ENCODE data around the gene NADSYN1.

- no peak for TF ChIP-seq CTCF (IDR thresholded peaks at IDR 0.05)
- no peak for TF ChIP-seq POLR2A (IDR thresholded peaks at IDR 0.05)
- no peak for TF ChIP-seq POLR2AphosphoS5 (IDR thresholded peaks at IDR 0.05)
These were observed 50.0 kb downstream of the NADSYN1 start for GRCh38 chr11:71502871-71503435.
